GM23248 (cell line): ENCODE measurements around the gene CUX1.

Source experiments
- EZH2 ChIP-seq: fragments of 200-600 bp; sonication (generic); IDR thresholded peaks from 2 replicates; pipeline ENCODE4 v1.6.1; 2018; ENCODE audit warnings: antibody characterized with exemption, mild to moderate bottlenecking; ENCODE audit not compliant: insufficient read depth, poor library complexity, severe bottlenecking
- EZH2phosphoT487 ChIP-seq: fragments of 200-600 bp; sonication (generic); IDR thresholded peaks from 2 replicates; pipeline ENCODE4 v1.6.1; 2018; ENCODE audit warnings: antibody characterized with exemption, moderate library complexity, mild to moderate bottlenecking, low read depth; ENCODE audit not compliant: insufficient read depth

DNA sequence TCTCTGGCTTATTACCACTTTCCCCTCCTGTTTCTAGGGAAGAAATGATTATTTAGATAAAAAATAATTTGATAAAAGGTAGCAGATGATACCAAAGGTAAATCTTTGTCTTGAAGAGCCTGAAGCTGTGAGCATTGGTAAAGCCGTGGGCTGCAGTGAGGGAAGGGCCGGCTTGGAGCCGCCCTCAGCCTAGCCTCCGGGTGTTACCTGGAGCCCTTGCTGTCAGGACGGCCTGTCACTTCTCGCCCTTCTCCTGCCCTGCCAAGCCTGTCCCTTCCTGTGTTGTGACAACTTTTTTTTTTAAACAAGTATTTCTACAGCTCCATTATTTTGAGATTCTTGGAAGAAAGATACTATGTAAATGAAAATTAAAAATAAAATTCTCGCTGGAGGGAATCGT, 7.0 kb downstream of the CUX1 start:
- no peak for TF ChIP-seq EZH2
- no peak for TF ChIP-seq EZH2phosphoT487
